WTC11 (cell line): ENCODE results near the gene RFPL3. TPM values are rescaled to one million over a fixed set of nuclear protein-coding genes. Genes with fewer than 3 reads are reported as not detected.

Source experiments
- ATAC-seq: fragments of 200-7000 bp; cut with Tn5 transposase; 2 replicates; pipeline ENCODE4 v1.10.0; 2021; ENCODE audit warnings: mild to moderate bottlenecking, moderate library complexity
- CTCF ChIA-PET: fragments of 300-600 bp; sonication (Branson Sonifier 250); formaldehyde crosslinking; loops from one replicate; lab custom pipeline; 2021; ENCODE audit warnings: antibody characterized with exemption; lab: Charles Lee
- POLR2A ChIA-PET: fragments of 350-600 bp; sonication (Branson Sonifier 250); formaldehyde crosslinking; loops from one replicate; lab custom pipeline; 2021; ENCODE audit warnings: antibody characterized with exemption; lab: Charles Lee
- DNase-seq: peaks from one replicate; pipeline ENCODE4 v3.0.0; 2021; ENCODE audit warnings: low spot score
- H3K27ac Mint-ChIP-seq: 2 replicates; pipeline ENCODE4 v1.8.0; 2021; ENCODE audit warnings: mixed read lengths
- H3K27me3 Mint-ChIP-seq: 2 replicates; pipeline ENCODE4 v1.8.0; 2021; ENCODE audit warnings: low read depth, mild to moderate bottlenecking, moderate library complexity, mixed read lengths
- H3K36me3 Mint-ChIP-seq: 2 replicates; pipeline ENCODE4 v1.8.0; 2021; ENCODE audit warnings: mixed read lengths
- H3K4me1 Mint-ChIP-seq: 2 replicates; pipeline ENCODE4 v1.8.0; 2022; ENCODE audit warnings: mixed read lengths
- H3K4me3 Mint-ChIP-seq: 2 replicates; pipeline ENCODE4 v1.8.0; 2021; ENCODE audit warnings: mild to moderate bottlenecking, moderate library complexity, mixed read lengths
- H3K9me3 Mint-ChIP-seq: 2 replicates; pipeline ENCODE4 v1.8.0; 2021; ENCODE audit warnings: mixed read lengths
- CBFB ChIP-seq: sonication (generic); formaldehyde crosslinking; IDR thresholded peaks from 2 replicates; pipeline ENCODE4 v1.8.1; 2022; ENCODE audit warnings: mild to moderate bottlenecking, low read depth, missing genetic modification reagents
- CREB1 ChIP-seq: sonication (generic); formaldehyde crosslinking; IDR thresholded peaks from 2 replicates; pipeline ENCODE4 v1.8.0; 2023; ENCODE audit warnings: mild to moderate bottlenecking, missing genetic modification reagents
- CREM ChIP-seq: sonication (generic); formaldehyde crosslinking; IDR thresholded peaks from 2 replicates; pipeline ENCODE4 v1.8.1; 2022; ENCODE audit warnings: mild to moderate bottlenecking, missing genetic modification reagents, moderate library complexity
- EMX1 ChIP-seq: fragments of 250-450 bp; sonication (Bioruptor Pico); IDR thresholded peaks from 2 replicates; pipeline ENCODE4 v1.8.0; 2021; ENCODE audit warnings: mild to moderate bottlenecking
- FOXP1 ChIP-seq: sonication (generic); formaldehyde crosslinking; IDR thresholded peaks from 2 replicates; pipeline ENCODE4 v1.8.0; 2022; ENCODE audit warnings: missing genetic modification reagents, mild to moderate bottlenecking, moderate library complexity, borderline replicate concordance
- GABPB1 ChIP-seq: sonication (generic); formaldehyde crosslinking; IDR thresholded peaks from 2 replicates; pipeline ENCODE4 v1.8.1; 2023; ENCODE audit warnings: mild to moderate bottlenecking, missing genetic modification reagents
- GTF2I ChIP-seq: fragments of 250-450 bp; sonication (Bioruptor Pico); conservative IDR thresholded peaks from 2 replicates; pipeline ENCODE4 v1.4.0; 2021; ENCODE audit warnings: mild to moderate bottlenecking
- JAZF1 ChIP-seq: fragments of 250-450 bp; sonication (Bioruptor Pico); IDR thresholded peaks from 2 replicates; pipeline ENCODE4 v1.9.0; 2021; ENCODE audit warnings: moderate library complexity, mild to moderate bottlenecking, inconsistent platforms
- JUN ChIP-seq: sonication (generic); formaldehyde crosslinking; IDR thresholded peaks from 2 replicates; pipeline ENCODE4 v1.8.0; 2023; ENCODE audit warnings: mild to moderate bottlenecking, missing genetic modification reagents
- NFATC4 ChIP-seq: fragments of 250-450 bp; sonication (Bioruptor Pico); IDR thresholded peaks from 2 replicates; pipeline ENCODE4 v1.9.0; 2021; ENCODE audit warnings: mild to moderate bottlenecking
- NR1H2 ChIP-seq: sonication (generic); formaldehyde crosslinking; IDR thresholded peaks from 2 replicates; pipeline ENCODE4 v1.9.0; 2021; ENCODE audit warnings: mild to moderate bottlenecking, moderate library complexity, missing genetic modification reagents
- OVOL2 ChIP-seq: fragments of 250-450 bp; sonication (Bioruptor Pico); IDR thresholded peaks from 2 replicates; pipeline ENCODE4 v1.9.0; 2021; ENCODE audit warnings: mild to moderate bottlenecking, borderline replicate concordance
- PRRX2 ChIP-seq: fragments of 250-450 bp; sonication (Bioruptor Pico); IDR thresholded peaks from 2 replicates; pipeline ENCODE4 v1.8.0; 2021; ENCODE audit warnings: mild to moderate bottlenecking
- SMAD4 ChIP-seq: sonication (generic); formaldehyde crosslinking; IDR thresholded peaks from 2 replicates; pipeline ENCODE4 v1.8.0; 2022; ENCODE audit warnings: mild to moderate bottlenecking, missing genetic modification reagents
- SOX15 ChIP-seq: fragments of 250-450 bp; sonication (Bioruptor Pico); IDR thresholded peaks from 2 replicates; pipeline ENCODE4 v1.9.0; 2021; ENCODE audit warnings: mild to moderate bottlenecking
- TEAD1 ChIP-seq: sonication (generic); formaldehyde crosslinking; IDR thresholded peaks from 2 replicates; pipeline ENCODE4 v1.8.0; 2022; ENCODE audit warnings: mild to moderate bottlenecking, missing genetic modification reagents
- TEAD4 ChIP-seq: sonication (generic); formaldehyde crosslinking; IDR thresholded peaks from 2 replicates; pipeline ENCODE4 v1.8.0; 2022; ENCODE audit warnings: mild to moderate bottlenecking, missing genetic modification reagents
- ZBTB21 ChIP-seq: sonication (generic); formaldehyde crosslinking; IDR thresholded peaks from 2 replicates; pipeline ENCODE4 v1.8.1; 2023; ENCODE audit warnings: mild to moderate bottlenecking, missing genetic modification reagents, borderline replicate concordance
- ZNF263 ChIP-seq: sonication (generic); formaldehyde crosslinking; IDR thresholded peaks from 2 replicates; pipeline ENCODE4 v1.8.1; 2022; ENCODE audit warnings: low read depth, mild to moderate bottlenecking, moderate library complexity, missing genetic modification reagents
- ZNF317 ChIP-seq: sonication (generic); formaldehyde crosslinking; IDR thresholded peaks from 2 replicates; pipeline ENCODE4 v1.8.1; 2023; ENCODE audit warnings: low read depth, mild to moderate bottlenecking, moderate library complexity, missing genetic modification reagents, borderline replicate concordance
- ZNF671 ChIP-seq: fragments of 250-450 bp; sonication (Bioruptor Pico); IDR thresholded peaks from 2 replicates; pipeline ENCODE4 v1.8.0; 2021; ENCODE audit warnings: mild to moderate bottlenecking
- total RNA-seq: library from RNA; stranded (reverse); gene quantifications from 3 replicates; pipeline ENCODE4 v1.2.3, GENCODE V29; 2021
- TF ChIP-seq, protein P1 (sequence below): sonication (generic); formaldehyde crosslinking; IDR thresholded peaks from 2 replicates; pipeline ENCODE4 v1.8.0; 2022; ENCODE audit warnings: mild to moderate bottlenecking, missing genetic modification reagents
- TF ChIP-seq, protein P2 (sequence below): fragments of 250-450 bp; sonication (Bioruptor Pico); IDR thresholded peaks from 2 replicates; pipeline ENCODE4 v1.9.0; 2021; ENCODE audit warnings: mild to moderate bottlenecking
- TF ChIP-seq, protein P3 (sequence below): sonication (generic); formaldehyde crosslinking; IDR thresholded peaks from 2 replicates; pipeline ENCODE4 v1.8.0; 2022; ENCODE audit warnings: mild to moderate bottlenecking, missing genetic modification reagents
- TF ChIP-seq, protein P4 (sequence below): sonication (generic); formaldehyde crosslinking; IDR thresholded peaks from 2 replicates; pipeline ENCODE4 v1.8.1; 2022; ENCODE audit warnings: mild to moderate bottlenecking, missing genetic modification reagents, moderate library complexity, borderline replicate concordance
- TF ChIP-seq, protein P5 (sequence below): sonication (generic); formaldehyde crosslinking; IDR thresholded peaks from 2 replicates; pipeline ENCODE4 v1.8.1; 2022; ENCODE audit warnings: missing genetic modification reagents, borderline replicate concordance

The RFPL3 gene
- total RNA-seq, 1 experiment from 2014 or later, result not detected

DNA sequence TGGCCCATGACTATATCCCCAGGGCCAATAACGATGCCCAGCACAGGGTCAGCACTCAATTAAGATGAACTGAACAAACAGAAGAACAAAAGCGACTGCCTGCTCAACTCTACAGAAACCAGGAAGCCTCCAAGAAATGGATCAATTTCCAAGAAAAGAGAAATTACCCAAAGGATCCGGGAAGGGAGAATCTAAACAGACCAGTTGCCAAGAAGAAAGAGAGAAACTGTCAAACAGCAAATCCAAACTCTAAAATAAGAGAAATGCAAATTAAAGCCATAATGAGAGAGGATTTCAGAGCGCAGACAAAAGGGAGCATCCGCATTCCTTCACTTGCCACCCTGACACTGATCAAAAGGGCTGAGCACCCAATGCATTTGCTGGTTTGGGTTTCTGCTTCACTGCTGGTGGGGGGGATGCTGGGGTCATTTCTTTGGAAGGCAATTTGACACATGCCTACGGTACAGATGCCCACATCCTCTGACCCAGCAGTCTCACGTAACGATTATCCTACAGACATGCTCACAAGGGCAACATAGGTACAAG, 37.7 kb upstream of the RFPL3 start (continued):
- TF ChIP-seq, protein P1, sequence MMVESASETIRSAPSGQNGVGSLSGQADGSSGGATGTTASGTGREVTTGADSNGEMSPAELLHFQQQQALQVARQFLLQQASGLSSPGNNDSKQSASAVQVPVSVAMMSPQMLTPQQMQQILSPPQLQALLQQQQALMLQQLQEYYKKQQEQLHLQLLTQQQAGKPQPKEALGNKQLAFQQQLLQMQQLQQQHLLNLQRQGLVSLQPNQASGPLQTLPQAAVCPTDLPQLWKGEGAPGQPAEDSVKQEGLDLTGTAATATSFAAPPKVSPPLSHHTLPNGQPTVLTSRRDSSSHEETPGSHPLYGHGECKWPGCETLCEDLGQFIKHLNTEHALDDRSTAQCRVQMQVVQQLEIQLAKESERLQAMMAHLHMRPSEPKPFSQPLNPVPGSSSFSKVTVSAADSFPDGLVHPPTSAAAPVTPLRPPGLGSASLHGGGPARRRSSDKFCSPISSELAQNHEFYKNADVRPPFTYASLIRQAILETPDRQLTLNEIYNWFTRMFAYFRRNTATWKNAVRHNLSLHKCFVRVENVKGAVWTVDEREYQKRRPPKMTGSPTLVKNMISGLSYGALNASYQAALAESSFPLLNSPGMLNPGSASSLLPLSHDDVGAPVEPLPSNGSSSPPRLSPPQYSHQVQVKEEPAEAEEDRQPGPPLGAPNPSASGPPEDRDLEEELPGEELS (CRISPR knock-in tag), result no peak
- no peak for TF ChIP-seq SMAD4 (CRISPR knock-in tag)

DNA sequence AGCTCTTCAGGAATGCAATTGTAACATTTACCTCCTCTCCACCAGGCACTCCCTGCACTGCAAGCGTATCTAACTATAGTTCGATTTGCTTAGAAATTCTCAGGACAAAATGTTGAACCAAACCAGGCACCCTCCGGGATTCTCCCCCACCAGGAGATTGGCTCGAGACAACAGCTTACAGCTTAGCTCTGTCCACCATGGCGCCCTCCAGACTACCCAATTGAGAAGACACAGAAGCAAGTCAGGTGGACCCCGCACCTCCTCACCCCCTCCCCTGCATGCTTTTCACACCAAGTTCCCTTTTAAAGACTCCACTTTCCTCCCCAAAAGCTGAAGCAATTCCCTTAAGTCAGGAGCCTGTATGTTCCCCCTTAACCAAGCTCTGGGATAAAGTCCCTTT, 34.7 kb upstream of the RFPL3 start:
- no peak overlapping the region for H3K4me3 Mint-ChIP-seq
- CTCF ChIA-PET, result interaction anchor here (3.0 kb wide), 1 partner anchor 57 kb away, joined by 9 read pairs; no protein-coding TSS in a partner anchor
- H3K4me1 Mint-ChIP-seq, result peaks cover 36% of the 10 kb centered on the region
- POLR2A ChIA-PET, result no interaction called here
- no peak for TF ChIP-seq EMX1 (CRISPR knock-in tag)
- no peak for TF ChIP-seq GTF2I
- TF ChIP-seq, protein P2, sequence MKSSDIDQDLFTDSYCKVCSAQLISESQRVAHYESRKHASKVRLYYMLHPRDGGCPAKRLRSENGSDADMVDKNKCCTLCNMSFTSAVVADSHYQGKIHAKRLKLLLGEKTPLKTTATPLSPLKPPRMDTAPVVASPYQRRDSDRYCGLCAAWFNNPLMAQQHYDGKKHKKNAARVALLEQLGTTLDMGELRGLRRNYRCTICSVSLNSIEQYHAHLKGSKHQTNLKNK (CRISPR knock-in tag), result no peak
- TF ChIP-seq PRRX2 (CRISPR knock-in tag), result no peak
- no peak for TF ChIP-seq TEAD1 (CRISPR knock-in tag)
- TF ChIP-seq, protein P3, sequence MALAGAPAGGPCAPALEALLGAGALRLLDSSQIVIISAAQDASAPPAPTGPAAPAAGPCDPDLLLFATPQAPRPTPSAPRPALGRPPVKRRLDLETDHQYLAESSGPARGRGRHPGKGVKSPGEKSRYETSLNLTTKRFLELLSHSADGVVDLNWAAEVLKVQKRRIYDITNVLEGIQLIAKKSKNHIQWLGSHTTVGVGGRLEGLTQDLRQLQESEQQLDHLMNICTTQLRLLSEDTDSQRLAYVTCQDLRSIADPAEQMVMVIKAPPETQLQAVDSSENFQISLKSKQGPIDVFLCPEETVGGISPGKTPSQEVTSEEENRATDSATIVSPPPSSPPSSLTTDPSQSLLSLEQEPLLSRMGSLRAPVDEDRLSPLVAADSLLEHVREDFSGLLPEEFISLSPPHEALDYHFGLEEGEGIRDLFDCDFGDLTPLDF (CRISPR knock-in tag), result no peak
- TF ChIP-seq CREB1 (CRISPR knock-in tag), result no peak
- no peak for TF ChIP-seq ZNF263 (CRISPR knock-in tag)
- TF ChIP-seq, protein P4, sequence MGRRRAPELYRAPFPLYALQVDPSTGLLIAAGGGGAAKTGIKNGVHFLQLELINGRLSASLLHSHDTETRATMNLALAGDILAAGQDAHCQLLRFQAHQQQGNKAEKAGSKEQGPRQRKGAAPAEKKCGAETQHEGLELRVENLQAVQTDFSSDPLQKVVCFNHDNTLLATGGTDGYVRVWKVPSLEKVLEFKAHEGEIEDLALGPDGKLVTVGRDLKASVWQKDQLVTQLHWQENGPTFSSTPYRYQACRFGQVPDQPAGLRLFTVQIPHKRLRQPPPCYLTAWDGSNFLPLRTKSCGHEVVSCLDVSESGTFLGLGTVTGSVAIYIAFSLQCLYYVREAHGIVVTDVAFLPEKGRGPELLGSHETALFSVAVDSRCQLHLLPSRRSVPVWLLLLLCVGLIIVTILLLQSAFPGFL, result no peak
- no peak for TF ChIP-seq CBFB (CRISPR knock-in tag)
- no peak for TF ChIP-seq CREM (CRISPR knock-in tag)
- TF ChIP-seq OVOL2 (CRISPR knock-in tag), result no peak
- no peak for TF ChIP-seq ZNF317 (CRISPR knock-in tag)
- TF ChIP-seq NR1H2 (CRISPR knock-in tag), result no peak
- no peak for TF ChIP-seq FOXP1
- H3K9me3 Mint-ChIP-seq, result peaks cover 33% of the 10 kb centered on the region
- H3K27ac Mint-ChIP-seq, result no peak overlapping the region
- DNase-seq (no peak), ATAC-seq (no peak)
- peaks cover 8% of the 10 kb centered on the region for H3K27me3 Mint-ChIP-seq
- peaks cover 19% of the 10 kb centered on the region for H3K36me3 Mint-ChIP-seq

DNA sequence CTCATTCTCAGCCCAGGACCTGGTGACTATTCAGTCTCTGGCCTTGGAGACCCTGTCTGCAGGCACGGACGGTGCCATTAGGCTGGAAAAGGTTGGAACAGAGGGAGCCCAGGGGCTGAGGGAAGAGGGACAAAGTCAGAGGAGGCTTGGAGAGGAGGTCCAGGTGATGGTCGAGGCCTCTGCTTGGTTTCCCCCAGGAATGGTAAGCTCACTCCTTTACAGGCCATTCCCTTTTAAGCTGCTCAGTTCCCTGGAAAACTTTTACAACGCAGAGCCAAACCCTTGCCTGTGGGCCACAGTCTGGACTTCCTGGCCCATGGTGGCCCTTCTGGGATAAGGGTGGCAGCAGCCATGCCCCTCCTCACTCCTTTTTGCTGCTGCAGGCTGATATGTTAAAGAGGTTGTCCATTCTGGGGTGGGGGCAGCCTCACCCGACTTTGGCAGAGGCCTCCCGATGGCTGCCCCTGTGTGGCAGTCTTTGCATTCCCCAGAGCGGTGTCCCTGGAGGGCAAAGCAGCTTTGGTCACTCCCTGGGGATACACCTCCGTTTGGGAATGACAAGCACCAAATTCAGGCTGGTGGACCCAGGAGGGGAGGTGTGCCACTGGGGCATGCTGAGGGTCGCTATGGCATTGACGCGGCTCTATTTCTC, 34.0 kb upstream of the RFPL3 start:
- ChIA-PET POLR2A (no interaction called here), CTCF (interaction anchor here (3.0 kb wide), 1 partner anchor 57 kb away, joined by 9 read pairs; no protein-coding TSS in a partner anchor)
- Mint-ChIP-seq H3K36me3 (peaks cover 19% of the 10 kb centered on the region), H3K9me3 (peaks cover 29% of the 10 kb centered on the region), H3K27me3 (peaks cover 8% of the 10 kb centered on the region), H3K4me1 (peaks cover 36% of the 10 kb centered on the region), H3K27ac (no peak overlapping the region), H3K4me3 (no peak overlapping the region)
- DNase-seq (no peak), ATAC-seq (no peak)
- TF ChIP-seq, protein P5, sequence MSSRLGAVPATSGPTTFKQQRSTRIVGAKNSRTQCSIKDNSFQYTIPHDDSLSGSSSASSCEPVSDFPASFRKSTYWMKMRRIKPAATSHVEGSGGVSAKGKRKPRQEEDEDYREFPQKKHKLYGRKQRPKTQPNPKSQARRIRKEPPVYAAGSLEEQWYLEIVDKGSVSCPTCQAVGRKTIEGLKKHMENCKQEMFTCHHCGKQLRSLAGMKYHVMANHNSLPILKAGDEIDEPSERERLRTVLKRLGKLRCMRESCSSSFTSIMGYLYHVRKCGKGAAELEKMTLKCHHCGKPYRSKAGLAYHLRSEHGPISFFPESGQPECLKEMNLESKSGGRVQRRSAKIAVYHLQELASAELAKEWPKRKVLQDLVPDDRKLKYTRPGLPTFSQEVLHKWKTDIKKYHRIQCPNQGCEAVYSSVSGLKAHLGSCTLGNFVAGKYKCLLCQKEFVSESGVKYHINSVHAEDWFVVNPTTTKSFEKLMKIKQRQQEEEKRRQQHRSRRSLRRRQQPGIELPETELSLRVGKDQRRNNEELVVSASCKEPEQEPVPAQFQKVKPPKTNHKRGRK (CRISPR knock-in tag), result no peak
- TF ChIP-seq NFATC4 (CRISPR knock-in tag), result no peak
- TF ChIP-seq, protein P2 (CRISPR knock-in tag), result no peak
- TF ChIP-seq SOX15 (CRISPR knock-in tag), result no peak
- no peak for TF ChIP-seq JAZF1 (CRISPR knock-in tag)
- no peak for TF ChIP-seq OVOL2 (CRISPR knock-in tag)
- no peak for TF ChIP-seq JUN
- TF ChIP-seq GABPB1 (CRISPR knock-in tag), result no peak
- no peak for TF ChIP-seq ZNF263 (CRISPR knock-in tag)
- no peak for TF ChIP-seq TEAD4 (CRISPR knock-in tag)
- TF ChIP-seq ZNF671, result no peak
- TF ChIP-seq ZBTB21 (CRISPR knock-in tag), result no peak
